NK-92 treated with Interleukin-12 subunit alpha and Interleukin-12 subunit beta, amount 100 ng/mL, for 24 hours (cell line): ENCODE measurements around the gene TMC6.
"Not testable (repeated sequence)": the region's sequence is repeated elsewhere in the genome, so short reads cannot be mapped to it uniquely, and the experiment has no call there.

Experiments
- DNase-seq: peaks from one replicate; lab custom pipeline; 2025; lab: John Stamatoyannopoulos, UW

TMC6 gene

DNA sequence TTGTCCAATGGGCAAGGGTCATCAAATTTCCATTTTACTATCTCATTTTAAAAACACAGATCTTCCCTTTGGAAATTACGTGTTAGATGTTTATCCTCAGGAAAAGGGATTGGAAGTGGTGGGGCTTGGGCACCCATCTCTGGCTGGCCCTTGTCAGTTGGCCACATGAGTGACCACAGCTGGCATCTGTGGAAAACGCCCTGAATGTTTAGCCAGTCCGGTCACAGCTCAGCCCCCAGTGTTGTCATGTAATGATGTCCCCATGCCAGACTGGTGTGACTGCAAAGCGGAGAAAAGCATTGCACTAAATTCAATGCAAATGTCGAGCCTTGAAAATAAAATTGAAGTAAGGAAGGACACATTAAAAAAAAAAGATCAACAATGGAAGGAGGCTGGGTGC, 53.0 kb downstream of the TMC6 start:
- no peak for DNase-seq

DNA sequence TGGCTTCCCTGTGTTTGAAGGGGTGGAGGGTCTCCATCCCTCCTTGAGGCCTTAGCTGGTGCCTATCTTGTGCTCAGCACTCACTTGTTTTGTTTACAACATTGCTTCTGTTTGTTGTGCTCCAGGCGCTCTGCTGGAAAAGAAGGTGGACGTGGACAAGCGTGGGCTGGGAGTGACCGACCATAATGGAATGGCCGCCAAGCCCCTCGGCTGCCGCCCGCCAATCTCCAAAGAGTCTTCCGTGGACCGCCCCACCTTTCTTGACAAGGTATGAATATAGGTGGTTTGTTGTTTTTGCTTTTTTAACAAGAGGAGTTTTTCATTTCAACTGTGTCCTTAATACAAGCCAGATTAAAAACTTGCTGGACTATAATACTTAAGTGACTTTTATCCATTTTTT, 53.5 kb downstream of the TMC6 start:
- no peak for DNase-seq

DNA sequence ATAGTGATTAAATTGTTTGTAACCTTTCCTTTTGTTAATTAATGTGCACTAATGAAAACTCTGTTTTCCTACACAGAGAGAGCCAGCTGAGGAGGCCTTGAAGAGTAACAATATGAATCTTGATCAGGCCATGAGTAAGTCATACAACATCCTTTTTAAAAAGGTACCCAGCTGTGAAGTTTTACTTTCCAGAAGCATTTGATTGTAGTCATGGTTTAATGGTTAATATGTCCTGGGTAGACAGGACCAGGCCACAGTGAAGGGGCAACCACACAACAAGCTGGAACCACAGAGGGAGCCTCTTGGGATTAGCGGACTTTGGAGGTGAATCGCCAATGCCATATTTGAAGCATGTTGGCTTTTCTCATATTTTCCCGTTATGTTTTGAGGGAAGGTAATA, 55.6 kb downstream of the TMC6 start:
- DNase-seq = no peak

DNA sequence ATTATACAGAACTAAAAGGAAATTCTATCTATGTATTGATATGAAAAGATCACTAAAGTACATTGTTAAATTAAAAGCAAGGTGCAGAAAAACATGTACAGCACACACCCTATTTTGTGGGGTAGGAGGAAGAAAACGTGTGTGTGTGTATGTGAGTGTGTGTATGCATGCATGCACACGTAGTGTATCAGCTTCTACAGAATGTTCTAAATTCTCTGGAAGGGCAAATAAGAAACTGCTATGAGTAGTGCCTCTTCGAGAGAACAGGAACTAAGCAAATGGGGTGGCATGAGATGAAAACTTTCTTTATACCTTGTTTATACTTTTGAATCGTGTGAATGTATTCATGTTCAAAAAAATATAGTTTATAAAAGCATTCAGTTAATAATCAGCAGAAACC, 58.9 kb downstream of the TMC6 start:
- DNase-seq = no peak

DNA sequence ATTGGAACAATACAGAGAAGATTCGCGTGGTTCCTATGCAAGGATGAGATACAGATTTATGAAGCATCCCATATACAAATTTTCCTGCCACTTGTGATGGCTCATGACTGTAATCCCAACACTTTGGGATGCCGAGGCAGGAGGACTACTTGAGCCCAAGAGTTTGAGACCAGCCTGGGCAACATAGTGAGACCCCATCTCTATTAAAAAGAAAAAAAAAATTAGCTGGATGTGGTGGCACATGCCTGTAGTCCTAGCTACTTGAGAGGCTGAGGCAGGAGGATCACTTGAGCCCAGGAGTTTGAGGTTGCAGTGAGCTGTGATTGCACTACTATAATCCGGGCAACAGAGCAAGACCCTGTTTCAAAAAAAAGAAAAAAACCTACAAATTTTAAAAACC, 61.6 kb downstream of the TMC6 start:
- DNase-seq = not testable (repeated sequence)

DNA sequence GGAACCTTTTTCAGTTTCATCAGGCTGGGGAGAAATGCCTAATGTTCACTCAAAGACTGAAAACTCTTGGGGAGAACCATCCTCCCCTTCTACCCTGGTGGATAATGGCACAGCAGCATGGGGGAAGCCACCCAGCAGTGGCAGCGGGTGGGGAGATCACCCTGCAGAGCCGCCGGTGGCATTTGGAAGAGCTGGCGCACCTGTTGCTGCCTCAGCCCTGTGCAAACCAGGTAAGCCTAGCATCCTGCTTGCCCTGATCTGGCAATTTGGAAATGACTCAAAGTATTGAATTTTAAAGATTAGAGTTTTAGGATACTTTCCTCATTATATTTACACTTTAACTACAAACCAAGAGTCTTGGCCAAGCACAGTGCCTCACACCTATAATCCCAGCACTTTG, 63.8 kb downstream of the TMC6 start:
- no peak for DNase-seq

DNA sequence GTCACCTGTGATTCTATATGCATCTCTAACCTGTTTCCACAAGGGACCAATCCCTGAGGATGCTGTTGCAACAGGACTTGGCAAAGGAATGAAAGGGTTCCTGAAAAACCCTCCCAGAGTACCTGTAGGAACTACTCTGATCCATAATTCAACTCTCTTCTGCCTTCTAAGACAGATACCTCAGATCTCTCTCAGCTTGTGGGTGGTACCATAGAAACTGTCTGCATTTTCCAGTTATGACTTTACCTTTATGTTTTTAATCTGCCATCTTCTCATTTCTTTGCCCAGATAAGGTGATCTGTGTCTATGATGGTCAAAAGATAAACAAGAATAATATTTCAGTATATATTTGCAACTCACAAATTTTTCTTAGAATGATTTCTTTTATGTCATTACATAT, 65.1 kb downstream of the TMC6 start:
- no peak for DNase-seq

DNA sequence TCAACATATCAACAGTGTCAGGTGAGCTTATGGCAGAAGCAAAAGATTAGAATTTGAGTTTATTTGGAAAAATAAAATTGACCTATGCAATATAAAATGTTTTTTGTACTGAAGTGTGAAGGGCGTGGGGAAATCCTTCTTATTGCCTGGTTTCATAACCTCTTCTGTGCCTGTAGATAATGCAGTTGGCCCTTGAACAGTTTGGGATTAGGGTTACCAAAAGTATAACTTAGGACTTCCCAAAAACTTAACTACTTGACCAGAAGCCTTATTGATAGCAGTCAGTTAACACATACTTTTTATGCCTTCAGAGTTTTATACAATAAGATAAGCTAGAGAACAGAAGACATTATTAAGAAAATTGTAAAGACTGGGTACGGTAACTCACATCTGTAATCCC, 66.0 kb downstream of the TMC6 start:
- DNase-seq = no peak
